IMR-90 (cell line): ENCODE data around the gene HOXD13. TPM values are rescaled to one million over a fixed set of nuclear protein-coding genes. Genes with fewer than 3 reads are reported as not detected.
A peak's percentile ranks its signal among the peaks of the same experiment; 100 is the strongest.

Experiments
- ATAC-seq: fragments of 200-7000 bp; cut with Tn5 transposase; 2 replicates; pipeline ENCODE4 v1.9.1; 2020; ENCODE audit warnings: low read depth, mild to moderate bottlenecking, moderate library complexity
- BruUV-seq: library from RNA; stranded (reverse); fragments of 400-500 nt; replicated peaks from 2 replicates; lab custom pipeline; 2021; lab: Mats Ljungman, UMichigan
- CTCF ChIA-PET: fragments of 300-600 bp; formaldehyde crosslinking; extraction: SDS; loops from one replicate; lab custom pipeline; 2021; ENCODE audit warnings: antibody characterized with exemption; lab: Yijun Ruan, JAX
- POLR2A ChIA-PET: fragments of 300-600 bp; sonication (Branson Sonifier 250); formaldehyde crosslinking; loops from one replicate; lab custom pipeline; 2022; ENCODE audit warnings: antibody characterized with exemption; ENCODE audit not compliant: unreplicated experiment; lab: Charles Lee
- DNase-seq: peaks from one replicate; pipeline ENCODE4 v3.0.0; 2013
- H2AFZ ChIP-seq: replicated peaks from 2 replicates; pipeline ENCODE3; 2013; ENCODE audit warnings: low read length, mild to moderate bottlenecking; ENCODE audit not compliant: poor library complexity
- H2AK5ac ChIP-seq: 2 replicates; pipeline ENCODE4 v1.6.1; 2013; ENCODE audit warnings: low read depth, low read length, inconsistent platforms
- H2AK9ac ChIP-seq: replicated peaks from 2 replicates; pipeline ENCODE3; 2013; ENCODE audit warnings: mild to moderate bottlenecking, low read depth, low read length, moderate library complexity; ENCODE audit not compliant: poor library complexity
- H2BK120ac ChIP-seq: 2 replicates; pipeline ENCODE4 v1.6.1; 2013; ENCODE audit warnings: low read depth, low read length, inconsistent platforms
- H2BK15ac ChIP-seq: 3 replicates; pipeline ENCODE4 v1.6.1; 2013; ENCODE audit warnings: low read depth, low read length, inconsistent platforms
- H2BK20ac ChIP-seq: 2 replicates; pipeline ENCODE4 v1.6.1; 2013; ENCODE audit warnings: low read depth, mild to moderate bottlenecking, inconsistent platforms, low read length, moderate library complexity
- H2BK5ac ChIP-seq: 2 replicates; pipeline ENCODE4 v1.6.1; 2013; ENCODE audit warnings: mild to moderate bottlenecking, low read depth, low read length, inconsistent platforms; ENCODE audit not compliant: poor library complexity, severe bottlenecking
- H3K14ac ChIP-seq: replicated peaks from 2 replicates; pipeline ENCODE4 v1.6.1; 2013; ENCODE audit warnings: low read depth, low read length, inconsistent platforms
- H3K18ac ChIP-seq: 2 replicates; pipeline ENCODE4 v1.6.1; 2013; ENCODE audit warnings: low read depth, low read length, control low read depth
- H3K23ac ChIP-seq: 2 replicates; pipeline ENCODE4 v1.6.1; 2013; ENCODE audit warnings: low read depth, low read length, inconsistent platforms
- H3K27ac ChIP-seq: 2 replicates; pipeline ENCODE4 v1.5.1; 2013; ENCODE audit warnings: mild to moderate bottlenecking, control low read depth, low read length; ENCODE audit not compliant: insufficient read depth
- H3K27me3 ChIP-seq: 2 replicates; pipeline ENCODE4 v1.6.1; 2013; ENCODE audit warnings: low read length; ENCODE audit not compliant: control insufficient read depth, insufficient read depth
- H3K36me3 ChIP-seq: 2 replicates; pipeline ENCODE4 v1.6.1; 2013; ENCODE audit warnings: low read length, mixed read lengths; ENCODE audit not compliant: control insufficient read depth, insufficient read depth
- H3K4ac ChIP-seq: 2 replicates; pipeline ENCODE4 v1.6.1; 2013; ENCODE audit warnings: low read depth, low read length, inconsistent platforms
- H3K4me1 ChIP-seq: 2 replicates; pipeline ENCODE4 v1.6.1; 2013; ENCODE audit warnings: low read length, mixed read lengths; ENCODE audit not compliant: control insufficient read depth, insufficient read depth
- H3K4me2 ChIP-seq: 2 replicates; pipeline ENCODE4 v1.6.1; 2013; ENCODE audit warnings: low read depth, mild to moderate bottlenecking, control low read depth, low read length, moderate library complexity
- H3K4me3 ChIP-seq: 2 replicates; pipeline ENCODE4 v1.5.1; 2013; ENCODE audit warnings: low read depth, mild to moderate bottlenecking, control low read depth, low read length, moderate library complexity; ENCODE audit not compliant: insufficient read depth
- H3K56ac ChIP-seq: 2 replicates; pipeline ENCODE4 v1.6.1; 2013; ENCODE audit warnings: low read length, inconsistent platforms; ENCODE audit not compliant: insufficient read depth; ENCODE audit errors: extremely low read depth
- H3K79me1 ChIP-seq, 2 experiments: 2 replicates each; pipeline ENCODE4 v1.6.1; 2013; ENCODE audit warnings: low read length in 2 of 2, inconsistent platforms in 1 of 2, low read depth in 1 of 2
- H3K9ac ChIP-seq: 2 replicates; pipeline ENCODE4 v1.6.1; 2013; ENCODE audit warnings: low read depth, low read length, control low read depth
- H3K9me1 ChIP-seq: 2 replicates; pipeline ENCODE4 v1.6.1; 2013; ENCODE audit warnings: low read length, inconsistent platforms; ENCODE audit not compliant: insufficient read depth
- H3K9me3 ChIP-seq: 2 replicates; pipeline ENCODE4 v1.6.1; 2013; ENCODE audit warnings: low read length; ENCODE audit not compliant: control insufficient read depth, insufficient read depth
- H4K20me1 ChIP-seq: 2 replicates; pipeline ENCODE4 v1.6.1; 2013; ENCODE audit warnings: low read length, inconsistent platforms; ENCODE audit not compliant: insufficient read depth
- H4K5ac ChIP-seq: 2 replicates; pipeline ENCODE4 v1.6.1; 2013; ENCODE audit warnings: mild to moderate bottlenecking, low read depth, low read length, control low read depth
- H4K8ac ChIP-seq, 2 experiments: 2 replicates each; pipeline ENCODE4 v1.6.1; 2013; ENCODE audit warnings: low read depth in 2 of 2, low read length in 2 of 2, control low read depth in 1 of 2, inconsistent platforms in 1 of 2
- H4K91ac ChIP-seq: 2 replicates; pipeline ENCODE4 v1.6.1; 2013; ENCODE audit warnings: low read depth, low read length, inconsistent platforms; ENCODE audit not compliant: insufficient read depth
- CHD1 ChIP-seq: IDR thresholded peaks from 2 replicates; pipeline ENCODE4 v1.6.1; 2012; ENCODE audit warnings: low read depth, low read length, improper control_type of control experiment
- FOS ChIP-seq: fragments of 150-350 bp; IDR thresholded peaks from 2 replicates; pipeline ENCODE4 v1.6.1; 2016; ENCODE audit warnings: low read depth, low read length
- NFE2L2 ChIP-seq: fragments of 150-350 bp; IDR thresholded peaks from 2 replicates; pipeline ENCODE4 v1.6.1; 2016; ENCODE audit warnings: low read depth, mild to moderate bottlenecking, low read length
- RFX5 ChIP-seq: IDR thresholded peaks from 2 replicates; pipeline ENCODE4 v1.8.0; 2012; ENCODE audit warnings: low read depth, mild to moderate bottlenecking, low read length, moderate library complexity
- USF2 ChIP-seq: fragments of 150-350 bp; IDR thresholded peaks from 2 replicates; pipeline ENCODE4 v1.6.1; 2017; ENCODE audit warnings: mild to moderate bottlenecking, antibody characterized with exemption, low read length, low read depth
- WGBS, 2 experiments: methylation state at CpG; one replicate each; pipeline versions ENCODE4 v1.1.5 to v1.1.7; 2013; ENCODE audit warnings: missing lambda C conversion rate in 2 of 2; ENCODE audit not compliant: insufficient read length in 1 of 2; ENCODE audit errors: extremely low coverage in 2 of 2; 5-methylcytosine and 5-hydroxymethylcytosine counted together
- dilution Hi-C: fragments of 300-500 bp; cut with HindIII; formaldehyde crosslinking; loops from one replicate; pipeline ENCODE4 v1.14.3; 2018; ENCODE audit warnings: low sequenced_read_pairs; ENCODE audit not compliant: unreplicated experiment
- in situ Hi-C: fragments of 300-500 bp; cut with MboI; formaldehyde crosslinking; loops from 3 replicates; pipeline ENCODE4 v1.14.3; 2019; ENCODE audit warnings: low sequenced_read_pairs, inconsistent platforms, mixed read lengths
- intact Hi-C: fragments of 100-400 bp; cut with micrococcal nuclease; formaldehyde crosslinking; loops from 2 replicates; pipeline ENCODE4 v1.10.0; 2022
- polyA plus RNA-seq, 3 experiments: library from polyadenylated mRNA; depleted of rRNA; stranded (reverse); fragments of >200 nt; gene quantifications; 2 replicates each; pipeline ENCODE4 v1.2.3, GENCODE V29; 2012; ENCODE audit warnings: low replicate concordance in 1 of 3
- total RNA-seq: library from RNA; depleted of rRNA; stranded (reverse); fragments of >200 nt; gene quantifications from 2 replicates; pipeline ENCODE4 v1.2.3, GENCODE V29; 2012

Gene HOXD13
- total and polyA plus RNA-seq, 2 of the 4 experiments (the other 2 are of a cell fraction) = not detected

GRCh38 chr2:176122052-176122682 lies 29.6 kb downstream of the HOXD13 start:
- ChIA-PET POLR2A (no interaction called here), CTCF (no interaction called here)

More at GRCh38 chr2:176122052-176122682, 29.6 kb downstream of the HOXD13 start:
- in situ Hi-C loops = loop anchor here (10.0 kb wide), 2 partner anchors 333 to 1033 kb away; no protein-coding TSS in a partner anchor
- no peak overlapping the region for H3K4me2 ChIP-seq
- H2BK5ac ChIP-seq = no peak overlapping the region
- H3K14ac ChIP-seq = no peak overlapping the region
- no peak overlapping the region for H2BK120ac ChIP-seq
- intact Hi-C loops = no loop called here
- H4K5ac ChIP-seq = no peak overlapping the region
- H3K4me1 ChIP-seq = no peaks in the 10 kb centered on the region
- dilution Hi-C loops = no loop called here
- H3K18ac ChIP-seq = no peak overlapping the region
- H2BK20ac ChIP-seq = no peak overlapping the region
- no peak overlapping the region for H3K9ac ChIP-seq
- no peak overlapping the region for H4K8ac ChIP-seq
- ATAC-seq (no peak), DNase-seq (no peak)
- H3K9me1 ChIP-seq = no peaks in the 10 kb centered on the region
- H3K27ac ChIP-seq = no peak overlapping the region
- BruUV-seq = no TSS peak
- H2AK5ac ChIP-seq = no peak overlapping the region
- H2AK9ac ChIP-seq = no peak overlapping the region
- H3K27me3 ChIP-seq = peaks cover 94% of the 10 kb centered on the region
- H3K56ac ChIP-seq = no peak overlapping the region
- H3K9me3 ChIP-seq = peaks cover 8% of the 10 kb centered on the region
- H4K91ac ChIP-seq = no peak overlapping the region
- H3K36me3 ChIP-seq = no peaks in the 10 kb centered on the region
- H3K79me1 ChIP-seq = no peaks in the 10 kb centered on the region
- H3K23ac ChIP-seq = no peak overlapping the region
- H3K4me3 ChIP-seq = no peak overlapping the region
- no peak overlapping the region for H2BK15ac ChIP-seq
- H4K20me1 ChIP-seq = no peaks in the 10 kb centered on the region; the same call in 1 of the 2 replicates
- no peak overlapping the region for H2AFZ ChIP-seq
- no peak overlapping the region for H3K4ac ChIP-seq
- 6% methylated on average over 18 of the region's 47 CpGs; no CpG with 5 or more reads in 1 of the 2 experiments for WGBS, 2 experiments
- TF ChIP-seq RFX5 = no peak
- TF ChIP-seq USF2 = peak; percentile 75; the same call in 1 of the 2 replicates
- TF ChIP-seq CHD1 = no peak
- no peak for TF ChIP-seq FOS
- no peak for TF ChIP-seq NFE2L2
